ENCODE results near the gene ARFGEF3.

GRCh38 chr6:138117376-138117914 lies 44.3 kb upstream of the ARFGEF3 start:
- no peak for TF ChIP-seq POLR2A (IDR thresholded peaks at IDR 0.05)
- TF ChIP-seq CTCF (IDR thresholded peaks at IDR 0.05), result no peak
- TF ChIP-seq POLR2AphosphoS5 (IDR thresholded peaks at IDR 0.05), result no peak
- no peak for TF ChIP-seq EP300 (IDR thresholded peaks at IDR 0.05; ENCODE audit: low read depth)
